Suppressor macrophage treated with lipopolysaccharide for 1 hour (primary cell): ENCODE data around the gene FRMD4A.
"Not testable (repeated sequence)": the region's sequence is repeated elsewhere in the genome, so short reads cannot be mapped to it uniquely, and the experiment has no call there.

Source experiments
- DNase-seq, 3 donors: peaks; one replicate each; pipeline ENCODE4 v3.0.0-alpha.2; 2020 to 2022

The FRMD4A gene

GRCh38 chr10:13830385-13830784 is 500.3 kb downstream of the FRMD4A start:
- DNase-seq, result no peak

- no peak for DNase-seq
Measured at GRCh38 chr10:13829790-13830189, 500.9 kb downstream of the FRMD4A start.

GRCh38 chr10:13828284-13828683 is 502.4 kb downstream of the FRMD4A start:
- DNase-seq, result not testable (repeated sequence)

- no peak for DNase-seq
Measured at GRCh38 chr10:13827076-13827797, 503.5 kb downstream of the FRMD4A start.

- DNase-seq, result no peak
Measured at GRCh38 chr10:13823709-13824405, 506.9 kb downstream of the FRMD4A start.

GRCh38 chr10:13823096-13823708 is 507.5 kb downstream of the FRMD4A start:
- no peak for DNase-seq

GRCh38 chr10:13822490-13822889 is 508.2 kb downstream of the FRMD4A start:
- DNase-seq, result no peak

- DNase-seq, result no peak
Measured at GRCh38 chr10:13820964-13821337, 509.8 kb downstream of the FRMD4A start.

GRCh38 chr10:13820119-13820963 is 510.4 kb downstream of the FRMD4A start:
- DNase-seq, result peak; percentile 43 to 69 (median 56)

- DNase-seq, result no peak
Measured at GRCh38 chr10:13816195-13816925, 514.4 kb downstream of the FRMD4A start.

GRCh38 chr10:13815756-13816155 is 515.0 kb downstream of the FRMD4A start:
- DNase-seq, result peak in 1 of 3 donors; percentile 42

- no peak for DNase-seq
Measured at GRCh38 chr10:13813550-13813949, 517.2 kb downstream of the FRMD4A start.

- no peak for DNase-seq
Measured at GRCh38 chr10:13812804-13813203, 517.9 kb downstream of the FRMD4A start.

GRCh38 chr10:13810568-13810967 is 520.2 kb downstream of the FRMD4A start:
- no peak for DNase-seq

- no peak for DNase-seq
Measured at GRCh38 chr10:13809427-13809826, 521.3 kb downstream of the FRMD4A start.

GRCh38 chr10:13808556-13809391 is 522.0 kb downstream of the FRMD4A start:
- DNase-seq, result no peak

GRCh38 chr10:13806419-13806818 is 524.3 kb downstream of the FRMD4A start:
- DNase-seq, result peak in 2 of 3 donors; percentile 24 to 35

GRCh38 chr10:13803566-13804554 is 526.9 kb downstream of the FRMD4A start:
- DNase-seq, result no peak

GRCh38 chr10:13801907-13802288 is 528.8 kb downstream of the FRMD4A start:
- DNase-seq, result no peak
